GM19099 (cell line): ENCODE results near the gene ARRDC4.

Experiments
- POLR2A ChIP-seq: IDR thresholded peaks from 3 replicates; pipeline ENCODE4 v1.6.1; 2011; ENCODE audit warnings: low read depth; ENCODE audit not compliant: insufficient read length; ENCODE audit errors: extremely low read depth

The ARRDC4 gene, protein sequence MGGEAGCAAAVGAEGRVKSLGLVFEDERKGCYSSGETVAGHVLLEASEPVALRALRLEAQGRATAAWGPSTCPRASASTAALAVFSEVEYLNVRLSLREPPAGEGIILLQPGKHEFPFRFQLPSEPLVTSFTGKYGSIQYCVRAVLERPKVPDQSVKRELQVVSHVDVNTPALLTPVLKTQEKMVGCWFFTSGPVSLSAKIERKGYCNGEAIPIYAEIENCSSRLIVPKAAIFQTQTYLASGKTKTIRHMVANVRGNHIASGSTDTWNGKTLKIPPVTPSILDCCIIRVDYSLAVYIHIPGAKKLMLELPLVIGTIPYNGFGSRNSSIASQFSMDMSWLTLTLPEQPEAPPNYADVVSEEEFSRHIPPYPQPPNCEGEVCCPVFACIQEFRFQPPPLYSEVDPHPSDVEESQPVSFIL

GRCh38 chr15:97960364-97961066, at the start of gene ARRDC4:
Gene ARRDC4, plus strand, starts transcription at chr15:97960703. Its CDS starts 159 bp downstream, at chr15:97960862.
- TF ChIP-seq POLR2A, result no peak

DNA sequence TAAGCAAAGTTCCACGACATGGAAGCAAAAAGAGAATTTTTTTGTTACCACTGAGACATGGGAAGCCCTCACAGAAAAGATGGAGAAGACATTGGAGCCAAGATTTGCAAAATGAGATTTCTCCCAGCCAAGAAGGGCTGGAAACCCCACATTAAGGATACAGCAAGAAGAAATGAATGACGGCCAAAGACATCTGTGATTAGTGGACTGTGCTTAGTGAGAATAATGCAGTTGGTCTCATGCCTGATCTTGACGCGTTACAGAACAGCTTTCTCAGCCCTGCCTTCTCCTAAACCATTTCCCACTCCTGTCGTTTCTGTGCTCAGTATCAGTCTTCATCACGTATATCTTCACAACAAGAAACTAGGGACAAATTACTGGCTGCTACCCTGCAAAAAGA, 45.8 kb upstream of the ARRDC4 start:
- no peak for TF ChIP-seq POLR2A

DNA sequence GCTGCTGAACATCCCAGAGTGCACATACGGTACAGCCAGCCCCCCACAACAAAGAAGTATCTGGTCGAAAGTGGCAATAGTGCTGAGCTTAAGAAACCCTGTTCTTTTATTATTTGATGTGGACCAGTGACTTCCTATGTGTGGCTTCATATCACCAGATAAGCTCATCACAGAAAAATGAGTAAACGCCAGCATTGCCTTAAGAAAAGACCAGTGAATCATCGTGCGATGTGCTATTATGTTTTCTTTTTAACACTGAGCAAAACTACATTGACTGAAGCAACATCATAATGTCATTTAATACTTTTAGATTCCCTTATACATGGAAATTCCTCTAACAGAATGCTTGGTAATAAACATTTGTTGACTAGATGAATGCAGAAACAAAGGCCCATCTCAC, 45.2 kb upstream of the ARRDC4 start:
- no peak for TF ChIP-seq POLR2A

- TF ChIP-seq POLR2A, result no peak
These were observed 39.1 kb upstream of the ARRDC4 start for GRCh38 chr15:97921296-97921865.

DNA sequence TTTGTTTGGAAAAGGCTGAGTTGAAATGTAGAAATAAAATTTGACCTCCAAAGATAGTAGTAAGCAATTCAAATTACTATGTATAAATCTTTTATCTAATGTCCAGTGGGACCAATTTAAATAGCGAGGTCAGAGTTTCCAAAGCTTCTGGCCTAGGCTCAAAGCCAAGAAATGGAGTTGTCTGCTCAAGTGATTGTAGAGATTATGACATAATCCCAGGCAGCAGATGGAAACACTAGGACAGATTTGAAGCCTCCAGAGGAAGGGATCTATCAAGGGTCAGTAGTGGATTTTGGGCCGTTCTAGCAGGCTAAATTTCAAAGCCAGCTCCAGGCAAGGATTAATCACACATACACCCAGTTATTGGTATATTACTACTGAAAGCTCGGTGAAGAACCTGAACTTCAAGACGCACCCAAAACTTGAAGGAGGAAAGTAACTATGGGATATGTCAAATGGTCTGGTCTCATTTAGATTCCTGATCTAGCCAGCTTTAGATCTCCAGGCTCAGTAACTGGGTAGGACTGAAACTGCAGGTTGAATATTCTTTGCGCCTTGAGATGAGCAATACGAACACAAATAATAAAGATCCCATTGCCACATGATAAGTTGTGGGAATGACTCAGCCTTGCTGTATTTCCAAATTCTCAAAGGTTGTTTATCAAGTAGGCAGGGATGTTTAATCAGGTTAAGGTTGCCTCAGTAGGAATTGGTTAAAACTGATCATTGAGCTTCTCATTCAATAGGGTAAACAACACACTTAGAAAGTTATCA, 30.9 kb upstream of the ARRDC4 start:
- no peak for TF ChIP-seq POLR2A

DNA sequence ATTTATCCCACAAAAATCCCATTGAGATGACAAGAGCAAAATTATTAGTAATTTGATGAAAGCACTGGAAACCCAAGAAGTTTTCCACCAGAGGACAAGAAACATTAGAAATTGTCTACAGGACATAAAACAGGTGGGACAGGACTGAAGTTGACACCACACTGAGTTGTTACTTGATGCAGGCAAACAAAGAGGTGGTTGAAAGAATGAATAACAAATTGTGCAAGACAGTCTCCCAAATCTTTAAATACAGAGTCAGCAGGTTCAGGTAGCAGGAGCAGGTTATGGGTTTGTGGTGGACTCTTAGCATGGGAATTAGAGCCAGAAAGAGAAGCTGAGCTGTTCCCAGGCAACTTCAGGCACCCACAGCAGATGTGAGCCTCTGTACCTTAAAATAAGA, 30.3 kb upstream of the ARRDC4 start:
- TF ChIP-seq POLR2A, result no peak

- TF ChIP-seq POLR2A, result no peak
These were observed 29.2 kb upstream of the ARRDC4 start for GRCh38 chr15:97931314-97931713.

DNA sequence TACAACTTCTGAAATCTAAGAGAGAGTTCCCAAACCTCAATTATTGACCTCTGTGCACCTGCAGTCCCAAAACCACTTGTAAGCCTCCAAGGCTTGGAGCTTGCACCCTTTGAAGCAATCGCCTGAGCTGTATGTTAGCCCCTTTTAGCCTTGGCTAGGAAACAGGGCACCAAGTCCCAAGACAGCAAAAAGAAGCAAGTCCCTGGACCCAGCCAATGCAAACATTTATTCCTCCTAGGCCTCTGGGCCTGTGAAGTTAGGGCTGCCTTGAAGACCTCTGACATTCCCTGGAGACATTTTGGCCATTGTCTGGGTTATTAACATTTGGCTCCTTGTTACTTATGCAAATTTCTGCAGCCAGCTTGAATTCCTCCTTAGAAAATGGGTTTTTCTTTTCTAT, 26.9 kb upstream of the ARRDC4 start:
- no peak for TF ChIP-seq POLR2A

- TF ChIP-seq POLR2A, result no peak
These were observed 19.5 kb upstream of the ARRDC4 start for GRCh38 chr15:97940993-97941392.

GRCh38 chr15:97941572-97941971, 18.9 kb upstream of the ARRDC4 start:
- no peak for TF ChIP-seq POLR2A

GRCh38 chr15:97944724-97945123, 15.8 kb upstream of the ARRDC4 start:
- no peak for TF ChIP-seq POLR2A

GRCh38 chr15:97947465-97948260, 12.8 kb upstream of the ARRDC4 start:
- no peak for TF ChIP-seq POLR2A

- TF ChIP-seq POLR2A, result no peak
These were observed 7.2 kb upstream of the ARRDC4 start for GRCh38 chr15:97953254-97953653.

DNA sequence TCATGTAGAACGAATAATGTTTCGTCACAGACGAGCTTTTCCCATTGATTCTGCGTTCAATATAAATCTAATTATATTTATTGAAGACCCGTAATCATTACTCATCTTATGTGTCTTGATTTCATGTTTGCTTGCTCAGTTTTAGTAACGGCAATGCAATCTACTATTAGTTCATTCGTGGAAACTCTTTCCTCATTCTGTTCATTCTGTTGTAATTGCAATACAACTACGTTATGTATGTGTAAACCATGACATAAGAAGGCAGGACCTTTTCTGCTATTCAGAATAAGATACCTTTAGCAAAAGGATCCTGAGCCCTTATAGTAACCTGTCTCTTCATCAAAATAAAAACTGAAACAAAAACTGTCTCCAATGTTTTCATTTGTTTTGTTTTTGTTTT, 6.8 kb upstream of the ARRDC4 start:
- TF ChIP-seq POLR2A, result no peak
